A549 (cell line): ENCODE results near the gene GRPR. TPM values are rescaled to one million over a fixed set of nuclear protein-coding genes. Genes with fewer than 3 reads are reported as not detected.
A peak's percentile ranks its signal among the peaks of the same experiment; 100 is the strongest.

Source experiments
- ATAC-seq, 2 experiments: fragments of 200-7000 bp in 1 of 2; fragments of >200 bp in 1 of 2; cut with Nextera tagmentation in 1 of 2; cut with Tn5 transposase in 1 of 2; 3 replicates each; pipeline versions ENCODE4 v1.8.0 to v1.9.1; 2018 to 2020; ENCODE audit warnings: mild to moderate bottlenecking in 1 of 2, moderate library complexity in 1 of 2
- CTCF ChIA-PET: fragments of 300-600 bp; sonication (Branson Sonifier 250); formaldehyde crosslinking; extraction: SDS; loops from one replicate; lab custom pipeline; 2021; ENCODE audit warnings: antibody characterized with exemption, inconsistent platforms; lab: Yijun Ruan, JAX
- POLR2A ChIA-PET: fragments of 350-600 bp; formaldehyde crosslinking; extraction: SDS; loops from one replicate; lab custom pipeline; 2021; ENCODE audit warnings: antibody characterized with exemption, inconsistent platforms; lab: Yijun Ruan, JAX
- DNase-seq, 2 experiments: peaks; one replicate each; pipeline versions ENCODE4 v3.0.0 to v3.0.0-alpha.2; 2011 to 2016; ENCODE audit warnings: low read depth in 1 of 2, low spot score in 1 of 2
- FAIRE-seq: peaks from 2 replicates; lab custom pipeline; 2011; peaks lifted over from hg19 to GRCh38; lab: Jason Lieb, UNC
- H3K27ac ChIP-seq, 2 experiments: fragments of >200 bp; sonication (Bioruptor Twin); formaldehyde crosslinking; 3 replicates each; pipeline ENCODE4 v1.5.1; 2016 to 2017
- H3K4me1 ChIP-seq: fragments of >200 bp; sonication (Bioruptor Twin); formaldehyde crosslinking; 3 replicates; pipeline ENCODE4 v1.6.1; 2016
- H3K4me2 ChIP-seq: fragments of >200 bp; sonication (Bioruptor Twin); formaldehyde crosslinking; 3 replicates; pipeline ENCODE4 v1.6.1; 2016
- H3K4me3 ChIP-seq: fragments of >200 bp; sonication (Bioruptor Twin); formaldehyde crosslinking; 3 replicates; pipeline ENCODE4 v1.5.1; 2016
- H3K9me3 ChIP-seq: fragments of >200 bp; sonication (Bioruptor Twin); formaldehyde crosslinking; 3 replicates; pipeline ENCODE4 v1.6.1; 2016
- BHLHE40 ChIP-seq: IDR thresholded peaks from 2 replicates; pipeline ENCODE4 v1.6.1; 2012; ENCODE audit warnings: low read depth, low read length, inconsistent platforms
- CBX2 ChIP-seq: fragments of 200-600 bp; sonication (generic); IDR thresholded peaks from 2 replicates; pipeline ENCODE4 v1.6.1; 2016; ENCODE audit warnings: low read depth, mild to moderate bottlenecking, borderline replicate concordance
- CTCF ChIP-seq: fragments of >200 bp; sonication (Bioruptor Twin); formaldehyde crosslinking; IDR thresholded peaks from 3 replicates; pipeline ENCODE4 v1.5.1; 2016
- EHF ChIP-seq: fragments of 250-450 bp; sonication (Bioruptor Pico); IDR thresholded peaks from 2 replicates; pipeline ENCODE4 v1.5.0; 2020; ENCODE audit warnings: mild to moderate bottlenecking
- EHMT2 ChIP-seq: fragments of 200-600 bp; sonication (generic); IDR thresholded peaks from 2 replicates; pipeline ENCODE4 v1.6.1; 2016; ENCODE audit warnings: antibody characterized with exemption, low read depth, mild to moderate bottlenecking, moderate library complexity
- EP300 ChIP-seq, 2 experiments: fragments of >200 bp; sonication (Bioruptor Twin); formaldehyde crosslinking; IDR thresholded peaks; 2 replicates in 1 of 2; 3 replicates in 1 of 2; pipeline ENCODE4 v1.6.1; 2016 to 2017
- FOSB ChIP-seq: fragments of 250-450 bp; sonication (Bioruptor Pico); IDR thresholded peaks from 2 replicates; pipeline ENCODE4 v1.5.0; 2020; ENCODE audit warnings: mild to moderate bottlenecking, moderate library complexity
- HOXA7 ChIP-seq: fragments of 250-450 bp; sonication (Bioruptor Pico); IDR thresholded peaks from 2 replicates; pipeline ENCODE4 v1.5.0; 2020; ENCODE audit warnings: mild to moderate bottlenecking, moderate library complexity
- HOXB5 ChIP-seq: fragments of 250-450 bp; sonication (Bioruptor Pico); IDR thresholded peaks from 2 replicates; pipeline ENCODE4 v1.5.0; 2020; ENCODE audit warnings: mild to moderate bottlenecking, moderate library complexity
- JUN ChIP-seq, 2 experiments: fragments of >200 bp; sonication (Bioruptor Twin); formaldehyde crosslinking; IDR thresholded peaks; 2 replicates in 1 of 2; 3 replicates in 1 of 2; pipeline ENCODE4 v1.6.1; 2016 to 2017
- KDM1A ChIP-seq: fragments of 200-600 bp; sonication (generic); IDR thresholded peaks from 2 replicates; pipeline ENCODE4 v1.6.1; 2016; ENCODE audit warnings: low read depth, mild to moderate bottlenecking
- MAX ChIP-seq: IDR thresholded peaks from 2 replicates; pipeline ENCODE4 v1.6.1; 2012
- MAZ ChIP-seq: fragments of 150-350 bp; IDR thresholded peaks from 2 replicates; pipeline ENCODE4 v1.6.1; 2014; ENCODE audit warnings: antibody characterized with exemption, low read depth, low read length, borderline replicate concordance
- RAD21 ChIP-seq, 2 experiments: fragments of >200 bp in 1 of 2; sonication (Bioruptor Twin) in 1 of 2; formaldehyde crosslinking in 1 of 2; IDR thresholded peaks in 1 of 2; conservative IDR thresholded peaks in 1 of 2; 2 replicates in 1 of 2; 3 replicates in 1 of 2; pipeline ENCODE4 v1.6.1; 2012 to 2018; ENCODE audit warnings: inconsistent platforms in 1 of 2
- RCOR1 ChIP-seq: fragments of 150-350 bp; IDR thresholded peaks from 2 replicates; pipeline ENCODE4 v1.6.1; 2014; ENCODE audit warnings: antibody characterized with exemption, low read length, low read depth
- RFX5 ChIP-seq: fragments of 450-650 bp; IDR thresholded peaks from 2 replicates; pipeline ENCODE4 v1.7.1; 2014; ENCODE audit warnings: antibody characterized with exemption, mild to moderate bottlenecking, moderate library complexity
- TFCP2L1 ChIP-seq: fragments of 250-450 bp; sonication (Bioruptor Pico); IDR thresholded peaks from 2 replicates; pipeline ENCODE4 v1.5.0; 2021; ENCODE audit warnings: mild to moderate bottlenecking
- ZFP36 ChIP-seq: fragments of 450-650 bp; IDR thresholded peaks from 2 replicates; pipeline ENCODE4 v1.6.1; 2014; ENCODE audit warnings: borderline replicate concordance; ENCODE audit not compliant: partially characterized antibody
- WGBS: methylation state at CpG from one replicate; pipeline ENCODE4 v1.1.6; 2017; ENCODE audit errors: missing lambda C conversion rate; 5-methylcytosine and 5-hydroxymethylcytosine counted together
- polyA plus RNA-seq, 4 experiments: library from polyadenylated mRNA; depleted of rRNA in 3 of 4; stranded (reverse); fragments of >200 nt; fragmentation: RNase III in 1 of 4; extraction: RNeasy Plus Mini Kit Qiagen cat#74134 plus additional on column Dnase treatment in 1 of 4; gene quantifications; 2 replicates in 3 of 4; 3 replicates in 1 of 4; pipeline ENCODE4 v1.2.3, GENCODE V29; 2011 to 2017
- TF ChIP-seq, protein P1 (sequence below): IDR thresholded peaks from 2 replicates; pipeline ENCODE4 v1.6.1; 2012
- TF ChIP-seq, protein P2 (sequence below): fragments of 250-450 bp; sonication (Bioruptor Pico); IDR thresholded peaks from 2 replicates; pipeline ENCODE4 v1.5.0; 2021; ENCODE audit warnings: mild to moderate bottlenecking, moderate library complexity, borderline replicate concordance

GRPR gene
- polyA plus RNA-seq, 2 of the 4 experiments (the other 2 are of a cell fraction): 0.04 to 0.06 TPM

GRCh38 chrX:16113978-16114565, 9.3 kb upstream of the GRPR start:
- no peak overlapping the region for H3K4me3 ChIP-seq
- H3K9me3 ChIP-seq: no peaks in the 10 kb centered on the region
- CTCF ChIA-PET: interaction anchor here (0.9 to 2.5 kb wide), 2 partner anchors 9 to 25 kb away, joined by 4 to 6 read pairs; partner anchors contain the start of gene GRPR
- no peak for TF ChIP-seq HOXA7 (CRISPR knock-in tag)
- no peak for TF ChIP-seq CBX2
- no peak for TF ChIP-seq MAZ
- no peak for TF ChIP-seq TFCP2L1 (CRISPR knock-in tag)
- no peak for TF ChIP-seq FOSB (CRISPR knock-in tag)
- TF ChIP-seq KDM1A: no peak
- TF ChIP-seq EHF: no peak
- TF ChIP-seq CTCF: no peak
- TF ChIP-seq JUN (IDR thresholded peaks at IDR 0.05): no peak
- TF ChIP-seq HOXB5: no peak
- no peak for TF ChIP-seq RAD21 (conservative IDR thresholded peaks at IDR 0.05 in 1 of 2, IDR thresholded peaks at IDR 0.05 in 1 of 2)
- TF ChIP-seq BHLHE40: no peak
- TF ChIP-seq, protein P1, sequence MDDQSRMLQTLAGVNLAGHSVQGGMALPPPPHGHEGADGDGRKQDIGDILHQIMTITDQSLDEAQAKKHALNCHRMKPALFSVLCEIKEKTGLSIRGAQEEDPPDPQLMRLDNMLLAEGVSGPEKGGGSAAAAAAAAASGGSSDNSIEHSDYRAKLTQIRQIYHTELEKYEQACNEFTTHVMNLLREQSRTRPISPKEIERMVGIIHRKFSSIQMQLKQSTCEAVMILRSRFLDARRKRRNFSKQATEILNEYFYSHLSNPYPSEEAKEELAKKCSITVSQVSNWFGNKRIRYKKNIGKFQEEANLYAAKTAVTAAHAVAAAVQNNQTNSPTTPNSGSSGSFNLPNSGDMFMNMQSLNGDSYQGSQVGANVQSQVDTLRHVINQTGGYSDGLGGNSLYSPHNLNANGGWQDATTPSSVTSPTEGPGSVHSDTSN: no peak
- no peak for TF ChIP-seq EHMT2
- 21% methylated on average over 1 of the region's 1 CpG for WGBS
- H3K4me1 ChIP-seq: no peaks in the 10 kb centered on the region
- POLR2A ChIA-PET: no interaction called here
- peak; percentile 54 for FAIRE-seq
- DNase-seq: no peak
- H3K27ac ChIP-seq: no peak overlapping the region
- no peak for ATAC-seq
- H3K4me2 ChIP-seq: no peak overlapping the region

DNA sequence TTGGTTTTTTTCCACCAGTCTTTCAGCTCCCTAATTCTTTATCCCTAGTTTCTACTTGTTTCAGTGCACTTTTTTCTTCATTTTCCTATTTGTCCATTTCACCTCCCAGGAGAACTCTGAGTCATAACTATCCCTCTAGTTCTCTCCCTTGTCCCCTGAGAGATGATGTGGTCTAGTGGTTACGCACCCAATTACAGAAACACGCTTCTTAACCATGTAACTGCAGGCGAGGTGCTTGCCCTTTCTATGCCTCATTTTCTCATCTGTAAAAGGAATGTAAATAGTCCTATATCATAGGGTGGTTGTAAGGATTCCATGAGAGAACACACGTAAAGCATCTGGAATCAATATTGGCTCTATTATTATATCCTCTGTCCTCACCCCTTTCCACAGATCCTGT, 8.8 kb upstream of the GRPR start:
- CTCF ChIA-PET: interaction anchor here (0.9 to 2.5 kb wide), 2 partner anchors 8 to 24 kb away, joined by 4 to 6 read pairs; partner anchors contain the start of gene GRPR
- 71% methylated on average over 4 of the region's 4 CpGs for WGBS
- H3K9me3 ChIP-seq: no peaks in the 10 kb centered on the region
- H3K27ac ChIP-seq: no peak overlapping the region
- TF ChIP-seq RFX5: no peak
- no peak for DNase-seq
- no peak overlapping the region for H3K4me3 ChIP-seq
- no peaks in the 10 kb centered on the region for H3K4me1 ChIP-seq
- FAIRE-seq: no peak
- no peak overlapping the region for H3K4me2 ChIP-seq
- POLR2A ChIA-PET: no interaction called here
- no peak for ATAC-seq

DNA sequence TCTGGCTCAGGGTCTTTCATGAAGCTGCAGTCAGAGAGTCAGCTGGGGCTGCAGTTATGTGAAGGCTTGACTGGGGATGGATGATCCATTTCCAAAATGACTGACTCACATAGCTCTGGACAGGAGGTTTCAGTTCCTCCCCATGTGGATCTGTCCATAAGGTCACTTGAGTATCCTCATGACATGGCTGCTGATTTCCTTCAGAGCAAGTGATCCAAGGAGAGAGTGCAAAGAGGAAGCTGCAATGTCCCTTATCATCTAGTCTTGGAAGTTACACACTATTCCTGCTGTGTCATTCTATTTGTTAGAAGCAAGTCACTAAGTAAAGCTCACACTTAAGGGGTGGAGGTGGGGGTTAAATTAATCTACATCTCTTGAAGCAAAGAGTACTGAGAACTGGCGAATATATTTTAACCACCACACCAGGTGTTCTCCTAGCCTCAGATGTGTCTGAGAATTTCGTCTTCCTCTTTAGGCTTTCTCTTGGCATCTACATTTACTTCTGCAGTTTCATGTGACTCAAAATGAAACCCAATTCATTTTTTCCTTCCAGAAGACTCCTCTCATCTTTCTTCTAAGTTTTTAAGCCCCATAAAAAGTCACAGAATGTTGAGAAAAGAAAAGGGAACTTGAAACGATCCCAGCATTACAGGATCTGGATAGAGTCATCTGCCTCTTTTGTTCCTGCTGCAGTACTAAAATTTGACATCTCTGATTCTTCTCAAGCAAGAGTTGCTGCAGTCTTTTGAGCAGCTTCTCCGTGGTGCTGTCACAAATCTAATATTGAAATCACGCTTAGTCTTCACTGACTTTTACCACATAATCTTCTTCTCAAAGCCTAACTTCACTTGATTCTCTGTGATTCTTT, 3.8 kb upstream of the GRPR start:
- TF ChIP-seq, protein P2, sequence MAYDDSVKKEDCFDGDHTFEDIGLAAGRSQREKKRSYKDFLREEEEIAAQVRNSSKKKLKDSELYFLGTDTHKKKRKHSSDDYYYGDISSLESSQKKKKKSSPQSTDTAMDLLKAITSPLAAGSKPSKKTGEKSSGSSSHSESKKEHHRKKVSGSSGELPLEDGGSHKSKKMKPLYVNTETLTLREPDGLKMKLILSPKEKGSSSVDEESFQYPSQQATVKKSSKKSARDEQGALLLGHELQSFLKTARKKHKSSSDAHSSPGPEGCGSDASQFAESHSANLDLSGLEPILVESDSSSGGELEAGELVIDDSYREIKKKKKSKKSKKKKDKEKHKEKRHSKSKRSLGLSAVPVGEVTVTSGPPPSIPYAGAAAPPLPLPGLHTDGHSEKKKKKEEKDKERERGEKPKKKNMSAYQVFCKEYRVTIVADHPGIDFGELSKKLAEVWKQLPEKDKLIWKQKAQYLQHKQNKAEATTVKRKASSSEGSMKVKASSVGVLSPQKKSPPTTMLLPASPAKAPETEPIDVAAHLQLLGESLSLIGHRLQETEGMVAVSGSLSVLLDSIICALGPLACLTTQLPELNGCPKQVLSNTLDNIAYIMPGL (CRISPR knock-in tag): no peak
- TF ChIP-seq MAX (no peak), RCOR1 (no peak), EHF (no peak), ZFP36 (no peak), EP300 (IDR thresholded peaks at IDR 0.05) (no peak)
- Histone ChIP-seq H3K9me3 (no peaks in the 10 kb centered on the region), H3K4me1 (no peaks in the 10 kb centered on the region), H3K27ac (no peak overlapping the region), H3K4me2 (no peak overlapping the region), H3K4me3 (no peak overlapping the region)
- ATAC-seq (no peak), FAIRE-seq (no peak), DNase-seq (peak in 1 of 2 experiments; percentile 4)
- WGBS: 60% methylated on average over 5 of the region's 5 CpGs
- CTCF ChIA-PET: no interaction called here
- POLR2A ChIA-PET: no interaction called here
